ENCODE measurements around the gene SCFD2.

Gene SCFD2

GRCh38 chr4:52956691-52957090 lies 409.2 kb downstream of the SCFD2 start:
- no peak for DNase-seq (ENCODE audit: low spot score)

- no peak for DNase-seq (ENCODE audit: low spot score)
Measured at GRCh38 chr4:52954560-52955170, 411.2 kb downstream of the SCFD2 start.

GRCh38 chr4:52952540-52952939 lies 413.3 kb downstream of the SCFD2 start:
- DNase-seq (ENCODE audit: low spot score): no peak

GRCh38 chr4:52951016-52951415 lies 414.8 kb downstream of the SCFD2 start:
- DNase-seq (ENCODE audit: low spot score): no peak

GRCh38 chr4:52950226-52950625 lies 415.6 kb downstream of the SCFD2 start:
- DNase-seq (ENCODE audit: low spot score): no peak

- no peak for DNase-seq (ENCODE audit: low spot score)
Measured at GRCh38 chr4:52949336-52949735, 416.5 kb downstream of the SCFD2 start.

- no peak for DNase-seq (ENCODE audit: low spot score)
Measured at GRCh38 chr4:52948057-52948423, 417.8 kb downstream of the SCFD2 start.

- no peak for DNase-seq (ENCODE audit: low spot score)
Measured at GRCh38 chr4:52947401-52948056, 418.3 kb downstream of the SCFD2 start.

GRCh38 chr4:52946855-52947254 lies 419.0 kb downstream of the SCFD2 start:
- DNase-seq (ENCODE audit: low spot score): no peak

GRCh38 chr4:52945982-52946381 lies 419.9 kb downstream of the SCFD2 start:
- no peak for DNase-seq (ENCODE audit: low spot score)

- no peak for DNase-seq (ENCODE audit: low spot score)
Measured at GRCh38 chr4:52945326-52945898, 420.4 kb downstream of the SCFD2 start.

GRCh38 chr4:52943677-52944076 lies 422.2 kb downstream of the SCFD2 start:
- DNase-seq (ENCODE audit: low spot score): no peak

GRCh38 chr4:52942936-52943335 lies 422.9 kb downstream of the SCFD2 start:
- no peak for DNase-seq (ENCODE audit: low spot score)

GRCh38 chr4:52941450-52941849 lies 424.4 kb downstream of the SCFD2 start:
- no peak for DNase-seq (ENCODE audit: low spot score)

GRCh38 chr4:52939739-52940138 lies 426.1 kb downstream of the SCFD2 start:
- no peak for DNase-seq (ENCODE audit: low spot score)

- DNase-seq (ENCODE audit: low spot score): no peak
Measured at GRCh38 chr4:52939325-52939724, 426.5 kb downstream of the SCFD2 start.

- no peak for DNase-seq (ENCODE audit: low spot score)
Measured at GRCh38 chr4:52937829-52938228, 428.0 kb downstream of the SCFD2 start.

- DNase-seq (ENCODE audit: low spot score): no peak
Measured at GRCh38 chr4:52936729-52937128, 429.1 kb downstream of the SCFD2 start.

GRCh38 chr4:52935317-52935716 lies 430.5 kb downstream of the SCFD2 start:
- no peak for DNase-seq (ENCODE audit: low spot score)

GRCh38 chr4:52933738-52934137 lies 432.1 kb downstream of the SCFD2 start:
- DNase-seq (ENCODE audit: low spot score): no peak

GRCh38 chr4:52932591-52933470 lies 433.0 kb downstream of the SCFD2 start:
- no peak for DNase-seq (ENCODE audit: low spot score)

- DNase-seq (ENCODE audit: low spot score): no peak
Measured at GRCh38 chr4:52931243-52931642, 434.6 kb downstream of the SCFD2 start.

Data from Ammon's horn (tissue), 1 donor.